DND-41 (cell line): ENCODE data around the gene CCDC6.

Experiments
- ATAC-seq: fragments of 200-7000 bp; cut with Tn5 transposase; 3 replicates; pipeline ENCODE4 v1.9.1; 2021; ENCODE audit warnings: low read depth; ENCODE audit not compliant: insufficient read depth
- DNase-seq: peaks from one replicate; pipeline ENCODE4 v3.0.0-alpha.2; 2020
- H2AFZ ChIP-seq: 2 replicates; pipeline ENCODE4 v1.6.0; 2012; ENCODE audit warnings: low read depth, low read length
- H3K27ac ChIP-seq: 2 replicates; pipeline ENCODE4 v1.5.1; 2012; ENCODE audit warnings: low read length, inconsistent platforms
- H3K27me3 ChIP-seq: fragments of 200-600 bp; sonication (generic); 2 replicates; pipeline ENCODE4 v1.6.0; 2012; ENCODE audit warnings: low read length, mild to moderate bottlenecking, inconsistent platforms; ENCODE audit not compliant: insufficient read depth, poor library complexity
- H3K36me3 ChIP-seq: 2 replicates; pipeline ENCODE4 v1.5.1; 2012; ENCODE audit warnings: low read length, inconsistent platforms; ENCODE audit not compliant: insufficient read depth
- H3K4me1 ChIP-seq: 2 replicates; pipeline ENCODE4 v1.5.1; 2012; ENCODE audit warnings: mild to moderate bottlenecking, low read length; ENCODE audit not compliant: insufficient read depth
- H3K4me2 ChIP-seq: 2 replicates; pipeline ENCODE4 v1.6.0; 2012; ENCODE audit warnings: mild to moderate bottlenecking, moderate library complexity, low read length, inconsistent platforms; ENCODE audit not compliant: insufficient read depth
- H3K4me3 ChIP-seq, 2 experiments: fragments of 200-600 bp in 1 of 2; shearing (Covaris generic) in 1 of 2; 2 replicates each; pipeline ENCODE4 v1.5.1; 2012 to 2016; ENCODE audit warnings: inconsistent platforms in 2 of 2, low read length in 2 of 2, mild to moderate bottlenecking in 2 of 2, low read depth in 1 of 2, moderate library complexity in 1 of 2
- H3K79me2 ChIP-seq: 2 replicates; pipeline ENCODE4 v1.6.0; 2012; ENCODE audit warnings: low read length, inconsistent platforms; ENCODE audit not compliant: insufficient read depth
- H3K9ac ChIP-seq: 2 replicates; pipeline ENCODE4 v1.6.0; 2012; ENCODE audit warnings: low read depth, mild to moderate bottlenecking, inconsistent platforms, low read length, moderate library complexity
- H3K9me3 ChIP-seq: 2 replicates; pipeline ENCODE4 v1.5.1; 2012; ENCODE audit warnings: low read length, moderate library complexity, mild to moderate bottlenecking, inconsistent platforms; ENCODE audit not compliant: insufficient read depth, severe bottlenecking
- H4K20me1 ChIP-seq: 2 replicates; pipeline ENCODE4 v1.6.0; 2012; ENCODE audit warnings: low read length; ENCODE audit not compliant: insufficient read depth
- CTCF ChIP-seq: IDR thresholded peaks from 2 replicates; pipeline ENCODE4 v1.5.1; 2012; ENCODE audit warnings: borderline replicate concordance, low read length, moderate library complexity, mild to moderate bottlenecking; ENCODE audit not compliant: poor library complexity, severe bottlenecking; ENCODE audit errors: extremely low read depth
- EZH2 ChIP-seq: IDR thresholded peaks from 3 replicates; pipeline ENCODE4 v1.6.1; 2012; ENCODE audit warnings: borderline replicate concordance, low read depth, mild to moderate bottlenecking, moderate library complexity, low read length, inconsistent platforms; ENCODE audit not compliant: severe bottlenecking

CCDC6 gene

DNA sequence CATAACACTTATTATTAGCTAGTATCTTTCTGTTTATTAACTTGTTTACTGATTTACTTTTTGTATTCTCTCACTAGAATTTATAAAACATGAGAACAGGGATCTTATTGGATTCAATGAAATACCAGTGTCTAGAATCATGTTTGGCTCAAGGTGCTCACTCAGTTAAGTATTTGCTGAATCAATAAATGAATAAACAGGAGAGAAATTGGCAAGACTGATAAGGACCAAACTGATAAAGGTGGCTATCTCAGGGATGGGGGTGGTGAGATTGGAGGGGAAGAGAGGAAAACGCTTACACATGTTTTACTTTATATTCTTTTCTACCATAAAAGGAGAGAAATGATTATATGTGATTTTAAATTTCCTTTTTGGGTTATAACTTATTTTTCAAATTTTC, 43.3 kb upstream of the CCDC6 start:
- H3K4me1 ChIP-seq = no peaks in the 10 kb centered on the region
- H3K9me3 ChIP-seq = no peaks in the 10 kb centered on the region
- no peak for TF ChIP-seq EZH2
- no peak for TF ChIP-seq CTCF
- no peaks in the 10 kb centered on the region for H3K79me2 ChIP-seq
- no peak overlapping the region for H3K4me3 ChIP-seq
- no peak overlapping the region for H3K9ac ChIP-seq
- no peak overlapping the region for H2AFZ ChIP-seq
- H3K27me3 ChIP-seq = no peaks in the 10 kb centered on the region
- no peak for ATAC-seq
- H3K36me3 ChIP-seq = no peaks in the 10 kb centered on the region
- H3K4me2 ChIP-seq = no peak overlapping the region
- no peak for DNase-seq
- no peaks in the 10 kb centered on the region for H4K20me1 ChIP-seq
- H3K27ac ChIP-seq = no peak overlapping the region

DNA sequence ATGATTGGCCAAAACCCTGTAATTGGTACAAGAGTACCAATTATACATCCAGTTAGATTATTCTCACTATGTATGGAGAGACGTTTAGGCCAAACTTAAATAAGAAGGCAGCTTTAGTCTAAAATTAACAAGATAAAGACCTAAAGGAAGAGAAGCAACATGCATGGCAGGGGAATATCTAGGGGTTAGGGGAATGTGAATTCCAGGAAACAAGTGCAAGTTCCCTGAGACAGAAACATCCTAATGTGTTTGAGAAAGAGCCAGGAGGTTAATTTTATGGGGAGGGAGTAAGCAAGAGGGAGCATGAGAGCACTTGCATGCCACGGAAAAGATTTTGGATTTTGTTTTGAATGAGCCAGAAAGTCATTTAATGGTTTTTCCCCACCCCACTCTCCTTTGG, 39.6 kb upstream of the CCDC6 start:
- no peak overlapping the region for H2AFZ ChIP-seq
- H3K4me1 ChIP-seq = no peaks in the 10 kb centered on the region
- no peaks in the 10 kb centered on the region for H3K79me2 ChIP-seq
- no peak for ATAC-seq
- no peak for DNase-seq
- no peaks in the 10 kb centered on the region for H3K27me3 ChIP-seq
- no peaks in the 10 kb centered on the region for H3K36me3 ChIP-seq
- no peaks in the 10 kb centered on the region for H3K9me3 ChIP-seq
- TF ChIP-seq CTCF (no peak), EZH2 (no peak)
- no peak overlapping the region for H3K4me3 ChIP-seq
- H4K20me1 ChIP-seq = no peaks in the 10 kb centered on the region
- no peak overlapping the region for H3K27ac ChIP-seq
- H3K9ac ChIP-seq = no peak overlapping the region
- no peak overlapping the region for H3K4me2 ChIP-seq

- no peak overlapping the region for H3K9ac ChIP-seq
- TF ChIP-seq CTCF (no peak), EZH2 (no peak)
- no peaks in the 10 kb centered on the region for H3K79me2 ChIP-seq
- H2AFZ ChIP-seq = no peak overlapping the region
- H3K4me3 ChIP-seq = no peak overlapping the region
- no peak overlapping the region for H3K27ac ChIP-seq
- no peak for ATAC-seq
- no peaks in the 10 kb centered on the region for H3K27me3 ChIP-seq
- H4K20me1 ChIP-seq = no peaks in the 10 kb centered on the region
- H3K36me3 ChIP-seq = no peaks in the 10 kb centered on the region
- no peak overlapping the region for H3K4me2 ChIP-seq
- H3K4me1 ChIP-seq = no peaks in the 10 kb centered on the region
- H3K9me3 ChIP-seq = no peaks in the 10 kb centered on the region
- no peak for DNase-seq
Measured at GRCh38 chr10:59945590-59945989, 39.2 kb upstream of the CCDC6 start.

DNA sequence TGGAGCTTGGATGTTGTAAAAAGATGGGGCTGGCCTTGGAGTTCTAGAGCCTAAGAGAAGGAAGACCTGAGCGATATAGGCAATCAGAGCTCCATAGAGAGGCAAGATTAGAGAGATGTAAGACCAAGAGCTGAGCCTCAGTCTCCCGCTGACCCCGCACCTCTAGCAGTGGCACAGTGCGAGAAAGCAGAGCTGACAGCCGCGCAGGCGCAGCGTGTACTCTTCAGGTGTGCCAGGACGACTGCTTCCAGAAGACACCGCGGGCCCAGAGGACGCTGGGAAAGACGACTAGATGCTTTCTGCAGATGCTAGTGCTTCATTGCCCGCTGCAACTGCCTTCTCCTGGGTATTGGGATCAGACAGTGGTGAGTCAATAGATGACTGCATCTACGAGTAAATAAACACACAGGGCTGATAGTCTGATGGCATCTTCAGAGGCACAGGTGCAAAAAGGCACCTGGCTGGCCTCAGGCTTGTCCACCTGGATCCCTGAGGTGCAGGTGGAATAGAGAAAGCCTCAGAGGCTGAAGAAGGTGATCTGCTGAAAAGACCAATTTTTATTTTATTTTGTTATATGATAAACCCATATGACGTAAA, 38.1 kb upstream of the CCDC6 start:
- no peak overlapping the region for H3K9ac ChIP-seq
- H3K27ac ChIP-seq = no peak overlapping the region
- no peak for DNase-seq
- H3K27me3 ChIP-seq = no peaks in the 10 kb centered on the region
- H3K4me3 ChIP-seq = no peak overlapping the region
- no peaks in the 10 kb centered on the region for H3K9me3 ChIP-seq
- H3K4me1 ChIP-seq = no peaks in the 10 kb centered on the region
- no peak overlapping the region for H3K4me2 ChIP-seq
- H3K36me3 ChIP-seq = no peaks in the 10 kb centered on the region
- no peaks in the 10 kb centered on the region for H4K20me1 ChIP-seq
- H2AFZ ChIP-seq = no peak overlapping the region
- no peaks in the 10 kb centered on the region for H3K79me2 ChIP-seq
- ATAC-seq = no peak
- TF ChIP-seq EZH2 (no peak), CTCF (no peak)
